DLD1 (cell line): ENCODE measurements around the gene MICOS13.

ENCODE experiments used
- in situ Hi-C: cut with HindIII; loops from 2 replicates; pipeline ENCODE4 v1.10.0; 2017; ENCODE audit warnings: low sequenced_read_pairs

The MICOS13 gene

GRCh38 chr19:5669212-5669611, 11.1 kb downstream of the MICOS13 start:
- in situ Hi-C loops = no loop called here

DNA sequence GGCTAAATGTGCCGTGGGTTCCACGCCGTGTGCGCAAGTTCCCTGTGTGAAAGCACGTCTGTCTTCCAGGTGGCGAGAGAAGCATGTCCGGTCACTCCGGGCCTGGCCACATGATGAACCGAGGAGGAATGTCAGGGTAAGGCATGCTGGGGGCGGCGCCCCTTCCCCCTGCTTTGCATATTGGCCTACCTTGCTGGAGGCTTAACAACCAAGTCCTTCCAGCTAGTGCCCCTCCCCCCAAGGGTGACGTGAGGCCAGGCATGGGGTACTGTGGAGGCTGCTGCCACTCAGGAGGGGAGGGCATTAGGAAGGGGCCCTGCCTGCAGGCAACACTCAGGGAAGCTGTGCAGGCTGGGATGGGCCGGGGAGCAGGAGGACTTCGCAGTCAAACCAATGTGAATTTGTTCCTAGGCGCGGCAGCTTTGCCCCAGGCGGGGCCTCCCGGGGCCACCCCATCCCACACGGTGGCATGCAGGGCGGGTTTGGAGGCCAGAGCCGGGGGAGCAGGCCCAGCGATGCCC, 12.5 kb downstream of the MICOS13 start:
- in situ Hi-C loops = no loop called here

GRCh38 chr19:5666921-5667610, 13.2 kb downstream of the MICOS13 start:
- in situ Hi-C loops = no loop called here

DNA sequence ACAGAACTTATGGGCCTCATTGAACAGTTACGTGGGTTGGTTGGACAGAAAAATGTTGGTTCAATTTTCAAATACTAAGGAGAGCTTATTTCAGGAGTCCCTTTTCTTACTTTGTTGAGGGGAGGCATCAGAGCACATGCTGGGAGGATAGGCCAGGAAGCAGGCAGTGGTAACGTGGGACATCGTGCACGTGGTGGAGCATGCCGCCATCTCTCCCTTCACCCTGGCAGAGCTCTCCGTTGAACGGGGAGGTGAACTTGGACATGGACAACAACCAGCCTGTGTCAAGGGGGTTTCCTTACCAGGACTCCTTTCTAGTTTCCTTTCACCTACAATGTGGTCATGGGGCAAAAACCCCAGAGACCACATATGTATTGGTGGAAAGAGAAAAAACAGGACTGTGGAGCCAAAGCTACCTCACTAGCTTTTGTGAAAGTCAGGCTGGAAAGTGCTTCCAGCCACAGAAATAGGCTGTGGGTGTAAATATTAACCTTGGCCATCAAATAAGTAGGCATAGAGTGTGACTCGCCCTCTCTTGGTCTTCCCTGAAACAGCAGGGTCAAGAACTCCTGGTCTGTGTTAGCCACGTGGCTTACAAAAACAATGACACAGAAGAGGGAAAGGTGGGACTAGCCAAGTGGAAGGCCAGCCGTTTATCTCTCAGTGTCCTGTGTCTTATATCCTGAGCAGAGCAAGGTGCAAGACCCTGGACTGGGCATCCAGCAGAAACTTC, 14.4 kb downstream of the MICOS13 start:
- in situ Hi-C loops = no loop called here

DNA sequence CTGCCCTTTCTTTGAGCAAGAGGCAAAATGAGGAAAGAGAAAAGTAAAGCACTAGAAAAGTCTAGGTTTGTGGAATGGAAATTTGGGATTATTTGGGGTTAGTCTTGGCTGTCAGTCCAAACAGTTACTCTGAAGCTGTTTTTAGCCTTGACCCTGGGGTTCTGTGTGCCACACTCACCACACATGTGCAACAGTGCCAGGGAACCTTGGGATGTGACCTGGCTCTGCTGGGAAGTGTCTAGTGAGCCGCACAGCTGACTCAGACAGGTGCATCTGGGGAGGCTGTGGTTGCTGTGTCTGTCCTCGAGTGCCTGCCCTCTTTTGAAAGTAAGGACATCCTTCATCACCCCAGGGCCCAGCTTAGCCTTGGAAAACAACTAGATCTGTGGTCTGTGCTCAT, 15.8 kb downstream of the MICOS13 start:
- in situ Hi-C loops = no loop called here

- in situ Hi-C loops = no loop called here
Measured at GRCh38 chr19:5663904-5664303, 16.4 kb downstream of the MICOS13 start.

DNA sequence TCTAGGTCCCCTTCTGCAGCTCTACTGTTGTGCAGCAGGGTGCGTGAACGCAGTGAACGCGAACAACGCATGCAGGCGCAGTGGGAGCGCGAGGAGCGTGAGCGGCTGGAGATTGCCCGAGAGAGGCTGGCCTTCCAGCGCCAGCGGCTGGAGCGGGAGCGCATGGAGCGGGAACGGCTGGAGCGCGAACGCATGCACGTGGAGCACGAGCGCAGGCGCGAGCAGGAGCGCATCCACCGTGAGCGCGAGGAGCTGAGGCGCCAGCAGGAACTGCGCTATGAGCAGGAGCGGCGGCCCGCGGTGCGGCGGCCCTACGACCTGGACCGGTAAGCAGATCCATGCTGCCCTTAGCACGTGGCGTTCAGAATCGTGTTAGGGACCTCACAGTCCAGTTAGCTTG, 18.8 kb downstream of the MICOS13 start:
- in situ Hi-C loops = no loop called here

- in situ Hi-C loops = no loop called here
Measured at GRCh38 chr19:5655412-5655811, 24.9 kb downstream of the MICOS13 start.

- in situ Hi-C loops = no loop called here
Measured at GRCh38 chr19:5654931-5655330, 25.4 kb downstream of the MICOS13 start.

DNA sequence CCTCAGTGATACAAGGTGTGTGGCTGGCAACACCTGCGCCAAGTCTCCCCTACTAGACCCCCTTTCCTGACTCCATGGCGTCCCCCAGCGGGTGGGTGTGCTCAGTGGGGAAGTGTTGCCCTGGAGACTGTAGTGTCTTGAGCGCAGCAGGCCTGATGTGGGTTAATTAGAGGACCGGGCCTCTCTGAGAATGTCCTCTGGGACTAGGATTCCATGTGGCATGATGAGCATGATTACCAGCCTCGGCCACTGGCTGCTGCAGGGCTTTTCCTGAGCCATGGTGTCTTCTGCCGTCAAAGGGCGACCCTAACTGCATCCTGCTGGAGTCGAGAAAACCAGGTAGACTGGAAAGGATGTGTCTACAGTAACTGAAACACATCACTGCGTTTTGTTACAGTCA, 28.1 kb downstream of the MICOS13 start:
- in situ Hi-C loops = no loop called here

GRCh38 chr19:5651361-5651760, 29.0 kb downstream of the MICOS13 start:
- in situ Hi-C loops = no loop called here

GRCh38 chr19:5648464-5648863, 31.9 kb downstream of the MICOS13 start:
- in situ Hi-C loops = no loop called here

DNA sequence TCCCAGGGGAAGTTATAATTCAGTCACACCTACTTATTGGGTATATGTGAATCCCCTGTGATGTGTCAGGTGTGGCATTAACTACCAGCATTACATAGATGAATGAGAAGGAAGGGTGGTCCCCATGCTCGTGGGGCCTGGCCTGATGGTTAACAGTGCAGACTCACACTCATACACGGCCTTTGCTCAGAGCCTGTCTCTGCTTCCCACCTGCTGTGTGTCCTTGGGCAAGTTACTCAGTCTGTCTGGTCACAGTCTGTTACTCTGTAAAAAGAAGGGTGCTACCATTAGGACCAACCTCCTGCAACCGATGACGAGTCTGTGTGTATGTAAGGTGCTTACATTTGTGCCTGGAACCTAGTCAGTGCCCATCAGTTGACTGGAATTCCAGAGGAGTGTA, 33.6 kb downstream of the MICOS13 start:
- in situ Hi-C loops = no loop called here

DNA sequence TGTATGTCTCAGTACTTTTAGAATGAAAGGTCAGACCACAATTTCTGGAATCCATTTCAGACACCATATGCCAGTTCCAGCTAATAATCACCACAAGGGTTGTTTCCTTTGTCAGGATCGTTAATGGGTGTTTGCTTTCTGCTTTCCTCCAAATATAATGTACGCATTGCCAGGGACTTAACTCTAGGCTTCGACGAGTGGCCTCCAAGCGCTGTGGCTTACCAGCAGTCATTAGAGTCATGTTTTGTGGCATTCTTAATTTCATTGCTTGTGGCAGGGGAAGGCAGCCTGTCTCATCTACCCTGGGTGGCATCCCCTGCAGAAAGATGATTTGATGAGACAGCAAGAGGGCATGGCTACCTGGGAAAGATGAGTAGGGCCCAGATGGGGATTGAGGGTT, 34.9 kb downstream of the MICOS13 start:
- in situ Hi-C loops = no loop called here

DNA sequence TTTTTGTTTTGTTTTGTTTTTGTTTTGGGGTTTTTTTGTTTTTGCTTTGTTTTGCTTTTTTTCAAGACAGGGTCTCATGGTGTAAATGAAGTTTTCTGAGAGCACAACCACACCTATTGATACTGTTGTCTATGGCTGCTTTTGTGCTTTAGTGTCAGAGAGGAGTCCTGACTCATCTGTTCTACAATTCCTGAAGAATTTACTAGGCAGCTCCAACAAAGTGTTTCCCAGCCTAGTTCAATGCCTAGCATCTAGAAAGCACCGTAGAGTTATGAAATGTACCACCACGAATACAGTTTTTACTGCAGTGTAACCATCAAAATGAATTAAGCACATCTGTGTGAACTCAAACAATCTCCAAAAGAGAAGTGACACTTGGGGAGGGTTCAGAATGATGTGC, 36.3 kb downstream of the MICOS13 start:
- in situ Hi-C loops = no loop called here

DNA sequence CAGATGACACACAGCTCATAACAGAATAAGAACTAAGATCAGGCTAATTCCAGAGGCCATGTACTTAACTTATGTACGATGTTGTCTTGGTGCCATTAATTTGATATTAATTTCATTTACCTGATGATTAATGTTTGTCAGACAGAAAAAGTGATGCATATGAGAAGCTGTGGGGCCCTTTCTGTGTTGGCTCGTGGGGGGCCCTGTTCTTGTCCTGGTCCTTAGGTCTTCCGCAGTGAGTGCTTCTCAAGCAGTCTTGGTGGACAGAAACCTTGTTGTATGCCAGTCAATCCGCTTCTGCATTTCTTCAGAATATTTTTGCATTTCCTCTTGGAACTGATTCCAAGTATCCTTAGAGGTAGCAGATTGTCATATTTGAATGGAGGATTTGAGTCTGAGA, 37.3 kb downstream of the MICOS13 start:
- in situ Hi-C loops = no loop called here

DNA sequence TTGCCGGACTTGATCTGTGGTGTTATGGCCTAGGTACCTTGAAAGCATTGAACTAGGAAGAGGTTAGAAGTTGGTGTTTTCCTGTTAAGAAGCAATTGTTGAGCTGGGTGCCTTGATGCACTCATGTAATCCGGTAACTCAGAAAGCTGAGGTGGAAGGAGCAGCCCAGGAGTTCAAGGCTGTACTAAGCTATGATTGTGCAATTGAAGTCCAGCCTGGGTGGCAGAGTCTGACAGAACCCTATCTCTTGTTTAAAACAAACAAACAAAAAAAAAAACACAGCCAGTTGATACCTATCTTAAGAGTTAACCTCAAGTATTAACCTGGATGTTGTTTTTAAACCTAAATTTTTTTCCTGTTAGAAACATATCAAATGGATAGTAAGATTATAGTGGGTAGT, 38.1 kb downstream of the MICOS13 start:
- in situ Hi-C loops = no loop called here

- in situ Hi-C loops = no loop called here
Measured at GRCh38 chr19:5641171-5641570, 39.1 kb downstream of the MICOS13 start.

GRCh38 chr19:5637971-5638370, 42.3 kb downstream of the MICOS13 start:
- in situ Hi-C loops = no loop called here

- in situ Hi-C loops = no loop called here
Measured at GRCh38 chr19:5635427-5635826, 44.9 kb downstream of the MICOS13 start.

DNA sequence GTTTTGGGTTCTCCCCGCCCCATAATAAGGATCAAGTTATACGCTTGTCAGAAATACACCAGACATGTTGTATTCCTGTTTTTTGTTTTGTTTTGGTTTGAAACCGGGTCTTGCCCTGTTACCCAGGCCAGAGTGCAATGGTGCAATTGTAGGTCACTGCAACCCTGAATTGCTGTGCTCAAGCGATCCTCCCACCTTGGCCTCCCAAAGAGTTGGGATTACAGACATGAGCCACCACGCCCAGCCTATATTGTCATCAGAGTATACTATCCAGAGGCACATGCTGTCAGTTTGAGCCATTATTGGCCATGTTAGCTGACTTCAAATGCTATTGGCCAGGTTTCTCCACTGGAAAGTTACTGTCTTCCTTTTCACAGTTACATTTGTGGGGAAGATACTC, 47.7 kb downstream of the MICOS13 start:
- in situ Hi-C loops = no loop called here

DNA sequence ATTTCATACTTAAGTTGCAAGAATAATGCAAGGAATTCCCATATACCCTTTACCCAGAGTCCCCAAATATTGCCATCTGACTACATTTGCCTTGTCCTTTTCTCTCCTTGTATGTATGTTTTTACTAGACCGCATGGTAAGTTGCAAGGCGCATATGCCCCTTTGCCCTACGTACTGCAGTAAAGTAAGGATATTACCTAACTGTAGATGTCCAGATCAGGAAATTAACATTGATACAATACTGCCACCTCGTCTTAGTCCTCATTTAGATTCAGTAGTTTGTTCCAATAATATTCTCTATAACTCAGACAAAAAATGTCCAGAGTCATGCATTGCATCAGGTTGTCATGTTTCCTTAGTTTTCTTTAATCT, 48.1 kb downstream of the MICOS13 start:
- in situ Hi-C loops = no loop called here
